H4 (cell line): ENCODE results near the gene TMPRSS13. TPM values are rescaled to one million over a fixed set of nuclear protein-coding genes. Genes with fewer than 3 reads are reported as not detected.
A peak's percentile ranks its signal among the peaks of the same experiment; 100 is the strongest.
"Not testable (repeated sequence)": the region's sequence is repeated elsewhere in the genome, so short reads cannot be mapped to it uniquely, and the experiment has no call there.

Experiments
- DNase-seq: peaks from one replicate; pipeline ENCODE4 v3.0.0-alpha.2; 2015; ENCODE audit warnings: low spot score
- total RNA-seq: library from RNA; depleted of rRNA; stranded (reverse); fragments of >200 nt; shearing (Covaris generic); gene quantifications from 2 replicates; pipeline ENCODE4 v1.2.3, GENCODE V29; 2014

Gene TMPRSS13
- total RNA-seq, 1 experiment from 2014 or later: 0.33 TPM

DNA sequence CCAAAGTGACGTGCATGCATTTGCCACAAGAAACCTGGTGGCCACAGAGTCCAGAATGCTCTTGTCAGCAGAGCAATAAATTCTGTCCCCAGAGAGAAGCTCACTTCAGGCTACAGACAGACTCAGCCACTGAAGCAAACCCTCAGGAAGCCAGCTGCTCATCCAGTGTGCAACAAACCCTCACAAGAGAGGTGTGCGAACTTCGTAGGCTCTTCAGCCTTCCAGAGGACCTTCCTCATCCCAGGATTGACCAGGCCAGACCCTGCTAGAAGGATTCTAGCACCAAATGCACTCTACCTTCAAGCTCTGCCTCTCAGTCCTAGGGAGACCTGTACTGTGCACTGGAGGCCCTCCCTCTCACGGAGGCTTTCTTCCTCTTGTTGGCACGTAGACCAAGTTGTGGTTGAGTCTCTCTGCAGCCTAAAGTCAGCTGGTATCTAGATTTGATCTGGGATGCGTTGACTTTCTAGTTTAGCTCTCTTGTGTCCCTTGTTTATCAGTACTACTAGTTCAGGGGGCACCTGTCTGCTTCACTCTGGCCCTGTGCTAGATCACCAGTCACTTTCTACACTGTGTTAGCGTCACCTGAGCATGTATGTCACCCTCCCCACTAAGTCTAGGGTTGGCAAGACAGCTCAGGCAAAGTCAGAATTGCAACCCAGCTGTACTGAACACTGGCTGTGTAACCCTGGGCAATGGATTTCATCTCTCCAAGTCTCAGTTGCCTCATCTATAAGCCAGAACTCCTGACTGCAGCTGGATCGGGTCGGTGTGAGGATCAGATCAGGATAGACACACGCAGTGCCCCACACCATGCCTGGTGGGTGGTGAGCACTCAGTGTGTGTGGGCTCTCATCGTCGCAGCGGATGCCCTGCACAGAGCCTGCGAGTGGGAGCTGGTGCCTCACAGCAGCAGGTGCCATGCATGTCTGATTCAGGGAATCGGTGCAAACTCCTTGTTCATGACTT is 22.1 kb upstream of the TMPRSS13 start:
- no peak for DNase-seq

DNA sequence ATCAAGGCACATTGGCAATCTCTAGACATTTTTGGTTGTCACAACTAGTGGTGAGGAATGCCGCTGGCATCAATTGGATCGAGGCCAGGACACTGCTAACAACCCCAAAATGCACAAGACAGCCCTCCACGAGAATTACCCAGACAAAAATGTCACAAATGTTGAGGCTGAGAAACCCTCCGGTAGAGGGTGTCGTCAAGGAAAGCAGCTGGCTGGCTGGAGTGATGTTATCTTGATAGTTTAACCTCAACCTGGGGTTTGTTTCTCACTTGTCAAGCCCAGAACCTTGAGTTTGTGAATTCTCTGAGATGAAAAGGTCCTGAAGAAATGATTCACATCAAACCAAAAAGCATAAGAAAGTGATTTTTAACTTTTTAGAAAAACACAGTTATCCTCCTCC is 21.1 kb upstream of the TMPRSS13 start:
- DNase-seq: no peak

DNA sequence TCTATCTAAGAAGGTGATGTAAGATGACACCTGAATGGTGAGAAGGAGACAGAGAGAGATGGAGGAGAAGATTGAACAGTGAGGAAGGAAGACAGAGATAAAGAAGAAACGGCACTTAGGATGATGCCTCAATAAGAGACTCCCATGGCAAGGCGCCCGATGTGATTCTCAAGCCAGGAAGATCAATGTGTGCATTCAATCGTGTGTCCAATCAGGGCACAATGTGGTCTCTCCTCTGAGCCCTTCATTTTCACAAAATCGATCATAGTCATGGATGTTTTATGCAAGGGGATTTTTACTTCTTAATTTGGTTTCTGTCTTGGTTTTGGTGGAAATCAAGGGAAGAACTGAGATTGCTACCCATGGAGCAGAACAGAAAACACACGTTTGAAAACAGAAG is 19.9 kb upstream of the TMPRSS13 start:
- DNase-seq: no peak

DNA sequence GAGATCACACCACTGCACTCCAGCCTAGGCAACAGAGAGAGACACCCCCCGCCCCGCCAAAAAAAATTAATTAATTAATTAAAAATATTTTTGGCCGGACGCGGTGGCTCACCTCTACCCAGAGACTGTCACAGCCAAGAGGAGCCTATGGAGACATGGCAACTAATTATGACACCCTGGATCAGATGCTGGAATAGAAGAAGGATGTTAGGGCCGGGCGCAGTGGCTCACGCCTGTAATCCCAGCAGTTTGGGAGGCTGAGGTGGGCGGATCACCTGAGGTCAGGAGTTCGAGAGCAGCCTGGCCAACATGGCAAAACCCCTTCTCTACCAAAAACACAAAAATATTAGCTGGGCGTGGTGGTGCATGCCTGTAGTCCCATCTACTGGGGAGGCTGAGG is 19.3 kb upstream of the TMPRSS13 start:
- not testable (repeated sequence) for DNase-seq

DNA sequence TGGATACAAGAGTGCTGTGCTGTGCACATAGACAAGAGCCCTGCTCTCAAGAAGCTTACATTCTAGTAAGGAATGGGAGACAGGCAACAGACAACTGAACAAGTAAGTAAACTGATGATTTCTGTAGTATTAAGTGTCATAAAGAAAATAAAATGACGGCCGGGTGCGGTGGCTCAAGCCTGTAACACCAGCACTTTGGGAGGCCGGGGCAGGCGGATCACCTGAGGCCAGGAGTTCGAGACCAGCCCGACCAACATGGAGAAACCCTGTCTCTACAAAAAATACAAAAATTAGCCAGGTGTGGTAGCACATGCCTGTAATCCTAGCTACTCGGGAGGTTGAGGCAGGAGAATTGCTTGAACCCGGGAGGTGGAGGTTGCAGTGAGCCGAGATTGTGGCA is 18.5 kb upstream of the TMPRSS13 start:
- DNase-seq: not testable (repeated sequence)

DNA sequence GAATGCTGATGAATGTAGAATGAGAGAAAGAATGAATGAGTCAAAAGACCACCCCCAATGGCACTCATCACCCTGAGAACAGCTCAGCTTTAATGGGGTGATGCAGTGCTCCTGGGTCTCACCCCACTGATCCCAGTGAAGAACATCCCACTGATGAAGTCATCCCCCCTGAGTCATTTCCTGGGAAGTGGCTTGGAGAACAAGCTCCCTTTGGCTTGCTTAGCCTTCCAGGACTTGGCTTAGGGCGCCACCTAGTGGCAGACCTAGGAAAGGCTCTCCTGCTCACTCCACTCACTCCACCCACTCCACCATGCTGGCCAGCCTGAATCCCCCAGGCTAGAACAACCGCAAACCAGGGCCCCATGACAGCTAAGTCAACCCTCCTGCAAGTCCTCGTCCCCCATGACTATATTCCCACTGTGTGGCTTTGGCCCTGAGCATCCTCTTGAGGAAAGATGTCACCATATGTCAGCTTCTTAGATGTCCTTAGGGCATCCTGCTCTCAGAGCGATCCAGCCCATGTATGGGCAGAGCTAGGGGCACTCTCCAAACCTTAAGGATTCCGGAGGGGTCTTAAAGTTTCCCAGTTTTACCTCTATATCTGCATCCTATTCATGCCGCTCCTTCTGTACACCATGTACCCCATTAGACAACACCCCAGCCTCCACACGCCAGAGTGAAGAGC is 17.8 kb upstream of the TMPRSS13 start:
- peak; percentile 89 for DNase-seq

DNA sequence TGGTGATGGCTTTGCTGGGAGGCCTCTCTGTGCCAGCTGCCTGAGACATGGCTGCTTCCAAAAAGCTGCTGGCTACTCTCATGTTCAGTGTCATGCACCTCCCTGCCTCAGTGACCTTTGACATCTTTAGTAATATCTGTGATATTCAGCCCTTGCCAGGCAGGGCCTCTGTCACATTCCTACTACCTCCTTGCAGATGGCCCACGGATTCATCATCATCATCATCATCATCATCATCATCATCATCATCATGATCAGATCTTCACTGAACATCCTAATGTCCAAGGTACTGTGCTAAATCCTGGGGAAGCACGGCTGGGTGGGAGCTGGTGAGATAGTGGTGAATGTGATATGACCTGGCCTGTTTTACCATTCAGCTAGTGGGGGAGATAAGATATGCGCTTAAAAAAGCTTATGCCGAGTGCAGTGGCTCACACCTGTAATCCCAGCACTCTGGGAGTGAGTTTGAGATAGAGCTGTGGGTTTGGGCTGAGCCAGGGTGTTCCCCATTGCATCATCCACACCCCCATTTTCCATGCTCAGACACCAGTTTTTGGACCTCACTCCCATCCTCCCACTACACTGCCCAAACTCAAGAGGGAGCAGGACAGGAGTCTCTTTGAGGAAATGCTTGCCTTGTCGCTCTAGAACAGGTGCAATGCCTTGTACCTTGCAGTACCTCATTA is 17.1 kb upstream of the TMPRSS13 start:
- no peak for DNase-seq

DNA sequence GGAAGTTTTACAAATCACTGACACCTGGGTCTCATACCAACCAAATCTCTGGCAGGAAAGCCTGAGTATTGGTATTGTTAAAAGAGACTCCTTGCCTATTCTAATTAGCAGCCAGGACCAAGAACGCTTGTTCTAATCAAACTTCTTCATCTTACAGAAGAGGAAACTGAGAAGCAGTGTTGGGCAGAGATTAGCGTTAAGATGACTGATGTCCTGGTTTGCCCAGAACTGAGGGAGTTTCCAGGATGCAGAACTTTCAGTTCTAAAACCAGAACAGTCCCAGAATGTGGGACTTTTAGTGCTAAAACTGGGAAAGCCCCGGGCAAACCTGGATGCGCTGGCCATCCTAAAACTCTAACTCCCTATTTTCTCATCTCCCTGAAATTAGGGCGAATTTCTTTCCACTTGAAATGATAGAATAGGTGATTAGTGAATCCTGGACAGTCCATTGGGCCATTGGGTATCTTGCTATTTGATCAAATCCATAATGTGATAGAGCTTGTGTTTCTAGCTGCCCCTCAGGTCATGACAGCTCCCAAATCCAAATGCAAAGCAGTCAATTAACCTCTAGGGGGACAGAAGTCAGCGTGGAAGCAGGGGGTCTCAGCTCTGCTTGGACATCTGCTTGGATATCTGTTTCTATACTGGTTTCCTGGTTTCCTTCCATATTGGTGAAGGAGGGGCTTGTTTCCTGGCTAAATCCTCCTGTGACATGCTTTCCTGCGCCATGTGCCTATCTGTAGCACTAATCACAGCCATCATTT is 16.0 kb upstream of the TMPRSS13 start:
- DNase-seq: no peak

DNA sequence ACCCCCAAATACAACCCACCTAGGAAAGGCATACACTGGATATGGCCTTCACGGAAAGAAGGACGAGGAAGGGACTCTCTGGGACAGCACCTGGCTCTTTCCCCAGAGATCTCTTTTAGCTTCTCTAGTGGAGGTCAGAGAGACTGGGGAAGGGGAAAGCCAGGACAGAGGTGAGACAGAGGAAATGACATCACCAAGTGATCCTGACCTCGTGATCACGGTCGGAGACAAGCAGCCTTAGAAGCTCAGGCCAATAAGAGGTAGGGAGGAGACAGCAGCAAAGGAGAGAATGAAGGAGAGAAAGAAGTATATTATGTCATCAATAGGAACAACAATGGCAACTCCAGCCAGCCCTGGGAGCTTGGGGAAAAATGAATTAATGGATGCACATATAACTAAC is 15.4 kb upstream of the TMPRSS13 start:
- DNase-seq: no peak

DNA sequence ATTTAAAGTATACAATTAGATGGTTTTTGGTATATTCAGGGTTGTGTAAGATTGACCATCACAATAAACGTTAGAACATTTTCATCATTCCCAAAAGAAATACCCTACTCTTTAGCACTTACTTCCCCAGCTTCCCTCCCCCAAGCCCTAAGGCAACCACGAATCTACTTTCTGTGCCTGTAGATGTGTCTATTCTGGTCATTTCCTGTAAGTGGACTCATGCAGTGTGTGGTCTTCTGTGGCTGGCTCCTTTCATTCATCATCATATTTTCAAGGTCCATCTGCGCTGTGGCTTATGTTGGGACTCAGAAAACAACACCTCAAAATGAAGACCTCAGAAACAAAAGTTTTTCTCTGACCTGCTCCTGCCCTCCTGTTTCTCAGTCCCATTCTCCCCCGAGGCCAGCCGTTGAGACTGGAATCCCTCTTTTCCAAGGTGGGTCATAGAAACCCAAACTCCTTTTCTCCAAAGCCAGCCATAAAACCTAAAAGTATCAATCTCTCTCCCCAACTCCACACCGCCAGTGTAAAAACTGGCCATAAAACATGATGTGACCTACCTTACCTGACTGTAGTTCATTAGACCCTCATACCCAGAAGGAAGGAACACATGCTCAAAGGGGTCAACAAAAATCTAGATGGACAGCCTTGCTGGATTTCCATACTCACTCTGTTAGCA is 12.9 kb upstream of the TMPRSS13 start:
- DNase-seq: no peak

DNA sequence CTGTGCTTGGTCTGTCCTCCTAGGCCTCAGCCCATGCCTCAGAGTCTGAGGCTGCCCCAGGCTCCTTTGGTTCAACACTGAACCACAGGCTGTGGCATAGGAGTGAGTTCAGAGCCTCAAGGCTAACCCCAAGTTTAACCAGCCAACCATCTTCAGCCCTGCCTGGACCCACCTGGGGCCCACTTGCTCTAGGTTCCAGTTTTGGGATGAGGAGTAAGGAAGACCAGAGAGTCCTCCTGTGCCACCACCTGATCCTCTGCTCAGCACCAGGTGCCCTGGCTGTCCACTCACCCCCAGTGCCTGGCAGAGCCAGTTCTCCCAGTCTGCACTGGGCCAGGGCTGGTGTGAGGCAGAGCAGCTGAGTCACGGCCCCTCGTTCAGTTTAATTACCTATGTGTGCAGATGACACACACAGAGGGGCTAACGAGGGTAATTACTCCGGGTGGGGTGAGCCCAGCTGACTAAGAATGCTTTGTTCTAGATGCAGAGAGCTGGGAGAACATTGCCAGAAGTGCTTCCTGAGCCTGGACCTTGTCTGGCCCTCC is 12.0 kb upstream of the TMPRSS13 start:
- DNase-seq: no peak

DNA sequence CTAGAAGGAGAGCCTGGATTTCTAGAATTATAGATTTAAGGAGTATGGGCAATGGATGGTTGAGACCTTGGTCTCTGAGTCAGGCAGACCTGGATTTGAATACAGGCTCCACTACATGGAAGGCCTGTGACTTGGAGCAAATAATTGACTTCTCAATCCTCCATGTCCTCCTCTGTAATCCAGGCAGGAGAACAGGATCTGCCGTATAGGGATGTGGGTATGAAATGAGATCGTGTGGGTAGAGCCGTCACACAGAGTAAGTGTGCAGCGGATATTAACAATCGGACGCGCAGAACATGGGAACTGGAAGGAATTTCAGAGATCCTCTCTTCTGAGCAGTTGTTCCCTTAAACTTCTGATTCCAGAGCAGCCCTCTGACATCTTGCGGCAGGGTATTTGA is 11.5 kb upstream of the TMPRSS13 start:
- no peak for DNase-seq

DNA sequence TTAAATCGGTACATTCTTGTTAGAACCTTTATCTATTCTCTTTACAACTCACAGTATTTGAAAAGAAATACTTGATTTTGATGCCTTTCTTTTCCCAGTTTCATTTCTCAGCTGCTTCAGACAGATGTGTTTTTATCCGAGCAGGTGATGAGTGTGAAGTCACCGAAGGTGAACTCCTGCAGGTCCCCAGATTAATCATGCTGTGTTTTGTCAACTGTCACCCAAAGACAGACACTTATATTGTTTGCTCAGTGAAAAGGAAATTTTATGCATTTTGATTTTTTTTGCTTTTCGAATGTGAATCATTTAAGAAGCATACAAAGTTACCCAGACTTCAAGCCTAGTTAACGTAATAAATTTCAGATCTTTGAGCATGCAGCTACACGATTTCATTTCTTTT is 7.8 kb upstream of the TMPRSS13 start:
- no peak for DNase-seq

DNA sequence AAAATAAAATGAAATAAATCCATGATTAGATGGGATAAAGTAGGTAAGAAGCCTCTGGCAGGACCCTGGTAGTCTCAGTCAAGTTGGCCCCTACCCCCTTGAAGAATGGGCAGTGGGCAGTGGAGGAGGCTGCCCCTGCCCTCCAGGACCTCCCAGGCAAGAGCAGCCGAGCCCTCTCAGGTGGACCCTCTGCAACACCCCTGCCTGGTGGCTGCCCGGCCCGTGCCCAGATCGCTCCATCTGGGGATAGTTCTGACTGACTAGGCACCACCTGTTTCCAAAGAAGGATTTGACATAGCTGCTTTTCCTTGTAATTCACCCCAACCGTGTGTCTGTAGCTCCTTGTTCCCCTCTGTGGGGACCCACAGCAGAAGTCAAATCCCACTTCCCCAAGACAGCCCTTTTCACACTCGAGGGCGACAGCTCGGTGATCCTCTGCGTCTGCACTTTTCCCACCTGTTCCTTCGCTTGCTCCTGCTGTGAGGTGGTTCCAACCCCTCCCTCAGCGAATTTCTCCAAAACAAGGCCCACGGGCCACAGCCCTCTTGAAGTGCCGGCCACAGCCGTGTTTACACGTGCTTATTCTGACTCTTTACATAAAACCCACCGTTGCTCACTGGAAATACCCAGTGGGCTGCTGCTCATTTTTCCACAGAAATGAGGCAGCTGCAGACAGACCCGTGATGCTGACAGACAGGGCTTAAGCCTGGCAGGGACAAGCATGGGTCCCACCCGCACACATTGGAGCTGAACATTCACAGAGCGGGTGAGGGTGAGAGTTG is 5.5 kb upstream of the TMPRSS13 start:
- no peak for DNase-seq

DNA sequence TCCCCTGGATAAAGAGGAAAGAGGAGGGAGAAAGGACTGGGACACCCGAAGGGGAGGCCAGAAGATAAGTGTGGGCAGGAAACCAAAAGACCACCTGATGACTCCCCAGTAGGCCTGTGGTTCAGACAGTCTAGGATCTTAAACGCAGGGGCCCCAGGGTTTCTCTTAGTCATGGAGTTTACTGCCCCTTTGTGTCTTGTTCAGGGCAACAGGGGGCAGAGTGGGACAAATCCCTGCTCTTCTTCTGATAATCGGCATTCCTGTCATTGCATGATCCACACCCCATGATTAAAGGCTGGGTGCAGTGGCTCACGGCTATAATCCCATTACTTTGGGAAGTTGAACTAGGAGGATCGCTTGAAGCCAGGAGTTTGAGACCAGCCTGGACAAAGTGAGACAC is 4.7 kb upstream of the TMPRSS13 start:
- DNase-seq: no peak

DNA sequence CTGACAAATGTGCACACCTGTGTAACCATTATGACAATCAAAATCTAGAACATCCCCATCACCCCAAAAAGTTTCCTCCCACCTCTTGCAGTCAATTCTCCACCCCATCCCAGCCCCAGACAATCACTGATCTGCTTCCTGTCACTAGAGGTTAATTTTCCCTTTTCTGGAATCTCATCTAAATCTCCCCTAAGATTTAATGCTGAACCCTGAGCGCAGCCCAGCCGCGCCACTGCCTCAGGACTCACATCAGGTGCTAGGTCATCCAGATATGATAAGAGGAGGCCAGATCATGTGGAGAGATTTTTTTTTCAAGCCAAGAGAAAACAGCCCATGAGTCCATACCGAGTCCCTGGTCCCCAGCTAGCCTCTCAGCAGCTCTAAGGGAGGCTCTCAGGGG is 4.3 kb upstream of the TMPRSS13 start:
- no peak for DNase-seq

DNA sequence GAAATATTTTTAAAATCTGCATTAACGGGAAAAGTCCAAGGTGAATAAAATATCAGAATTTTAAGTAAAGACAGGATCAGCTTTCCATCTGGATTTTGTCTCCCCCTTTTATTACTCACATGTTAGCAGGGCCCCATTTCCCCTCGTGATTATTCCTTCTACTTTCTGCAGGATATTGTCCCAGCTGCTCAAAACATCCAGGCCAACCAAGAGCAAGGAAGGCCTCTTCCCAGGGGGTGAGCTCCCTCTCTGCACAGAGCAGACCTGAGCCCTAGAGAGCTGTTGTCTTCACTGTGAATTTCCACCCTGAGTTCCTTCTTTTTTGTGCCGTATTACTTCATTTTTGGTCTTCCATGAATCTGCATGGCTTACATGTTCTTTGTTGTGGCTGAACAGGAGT is 3.7 kb upstream of the TMPRSS13 start:
- DNase-seq: no peak

DNA sequence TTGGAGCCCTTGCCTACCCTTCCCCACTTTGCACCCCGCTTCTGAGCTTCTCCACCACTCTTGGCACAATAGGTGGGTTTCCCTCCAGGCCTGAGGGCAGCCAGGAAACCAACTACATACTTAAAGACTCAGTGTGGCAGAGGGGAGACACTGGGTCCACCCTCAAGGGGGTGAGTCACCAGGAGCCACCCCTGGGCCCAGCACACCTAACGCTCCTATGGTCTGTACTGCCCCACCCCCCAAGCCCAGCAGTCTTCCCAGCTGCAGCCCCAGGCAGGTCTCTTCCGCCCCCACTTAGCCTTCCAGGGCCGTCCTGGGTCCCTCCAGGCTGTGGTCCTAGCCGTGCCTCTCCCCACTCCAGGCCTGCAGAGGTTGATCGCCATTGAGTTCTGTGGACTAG is 3.2 kb upstream of the TMPRSS13 start:
- DNase-seq: no peak

DNA sequence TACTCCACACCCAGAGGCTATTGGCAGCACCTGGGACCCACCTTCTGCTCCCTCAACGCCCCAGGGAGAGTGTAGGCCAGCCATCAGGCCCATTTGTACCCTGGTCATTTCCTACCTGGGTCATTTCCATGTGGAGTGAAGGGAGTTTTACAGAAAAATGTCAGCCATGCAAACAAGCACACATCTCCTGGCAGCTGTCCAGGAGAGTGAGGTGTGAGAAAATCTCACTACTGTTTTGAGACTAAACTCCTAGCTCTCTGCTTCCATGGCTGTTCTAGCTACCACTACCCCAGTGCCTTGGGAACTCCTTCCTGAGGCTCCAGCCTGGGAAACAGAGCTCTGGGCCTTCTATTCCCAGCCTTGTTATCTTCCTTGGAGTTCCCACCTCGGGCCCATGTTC is 2.8 kb upstream of the TMPRSS13 start:
- DNase-seq: no peak

DNA sequence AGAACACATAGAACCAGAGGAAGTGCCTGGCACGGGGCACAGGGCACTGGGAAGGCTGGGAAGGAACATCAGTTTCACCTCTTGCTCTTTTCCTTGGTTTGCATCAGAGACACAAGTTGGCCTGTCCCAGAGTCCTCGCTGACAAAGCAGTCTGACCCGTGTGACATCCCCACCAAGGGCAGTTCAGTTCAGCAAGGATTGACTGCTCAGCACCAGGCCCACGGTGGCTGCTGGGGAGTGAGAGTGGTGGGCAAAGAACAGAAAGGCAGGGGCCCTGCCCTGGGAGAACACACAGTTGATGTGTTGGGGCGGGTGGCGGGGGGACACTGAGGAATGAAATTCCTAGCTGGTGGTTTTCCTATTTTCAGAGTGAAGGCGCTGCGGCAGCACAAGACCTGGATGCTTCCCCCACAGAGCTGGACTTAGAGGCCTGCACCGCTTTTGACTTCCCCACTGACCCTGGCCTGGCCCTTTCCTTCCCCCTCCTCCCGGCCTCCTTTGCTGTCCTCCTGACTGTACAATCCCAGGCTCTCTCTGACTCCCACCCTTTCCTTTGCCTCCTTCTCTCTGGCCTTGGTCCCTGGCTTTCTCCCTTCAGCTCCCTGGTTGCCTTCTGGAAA is 2.2 kb upstream of the TMPRSS13 start:
- no peak for DNase-seq
